H1 (cell line): ENCODE results near the gene INPP4B.

Experiments
- CREB1 ChIP-seq: IDR thresholded peaks from 2 replicates; pipeline ENCODE4 v1.6.1; 2012; ENCODE audit warnings: inconsistent platforms
- EP300 ChIP-seq, 2 experiments: IDR thresholded peaks; 1 replicate in 1 of 2; 2 replicates in 1 of 2; pipeline ENCODE4 v1.6.1; 2011 to 2012; ENCODE audit warnings: low read depth in 2 of 2, low read length in 2 of 2, mild to moderate bottlenecking in 2 of 2, borderline replicate concordance in 1 of 2, inconsistent platforms in 1 of 2, moderate library complexity in 1 of 2
- GABPA ChIP-seq: IDR thresholded peaks from 2 replicates; pipeline ENCODE4 v1.6.1; 2011; ENCODE audit warnings: mild to moderate bottlenecking, low read length, moderate library complexity, borderline replicate concordance; ENCODE audit not compliant: insufficient read depth
- POLR2A ChIP-seq, 2 experiments: IDR thresholded peaks; 1 replicate in 1 of 2; 2 replicates in 1 of 2; pipeline ENCODE4 v1.6.1; 2011; ENCODE audit warnings: low read depth in 2 of 2, low read length in 2 of 2, mild to moderate bottlenecking in 2 of 2; ENCODE audit errors: control extremely low read depth in 1 of 2
- POLR2AphosphoS5 ChIP-seq: IDR thresholded peaks from 2 replicates; pipeline ENCODE4 v1.6.1; 2011; ENCODE audit warnings: low read depth, low read length
- SIN3A ChIP-seq, 2 experiments: IDR thresholded peaks in 1 of 2; conservative IDR thresholded peaks in 1 of 2; 2 replicates each; pipeline ENCODE4 v1.6.1; 2011 to 2012; ENCODE audit warnings: low read length in 2 of 2, improper control_type of control experiment in 1 of 2, low read depth in 1 of 2, mild to moderate bottlenecking in 1 of 2
- SUZ12 ChIP-seq: fragments of 200-600 bp; sonication (generic); IDR thresholded peaks from 2 replicates; pipeline ENCODE4 v1.6.1; 2012; ENCODE audit warnings: mild to moderate bottlenecking, inconsistent platforms, low read length, moderate library complexity, mixed read lengths
- TBP ChIP-seq: IDR thresholded peaks from 2 replicates; pipeline ENCODE4 v1.6.1; 2011; ENCODE audit warnings: low read depth, low read length, improper control_type of control experiment
- TF ChIP-seq, protein P1 (sequence below), 3 experiments: IDR thresholded peaks; 1 replicate in 2 of 3; 2 replicates in 1 of 3; pipeline versions ENCODE4 v1.5.1 to v1.6.1; 2011; ENCODE audit warnings: low read length in 3 of 3, mild to moderate bottlenecking in 3 of 3, inconsistent platforms in 2 of 3, low read depth in 1 of 3, moderate library complexity in 1 of 3; ENCODE audit not compliant: insufficient read depth in 1 of 3; ENCODE audit errors: control extremely low read depth in 1 of 3
- TF ChIP-seq, protein P2 (sequence below): fragments of 300-600 bp; sonication (generic); IDR thresholded peaks from 2 replicates; pipeline ENCODE4 v1.7.1; 2012; ENCODE audit warnings: low read length, moderate library complexity, mild to moderate bottlenecking, inconsistent platforms; ENCODE audit not compliant: insufficient replicate concordance

GRCh38 chr4:142203505-142203904 lies 642.6 kb downstream of the INPP4B start:
- TF ChIP-seq, protein P1, sequence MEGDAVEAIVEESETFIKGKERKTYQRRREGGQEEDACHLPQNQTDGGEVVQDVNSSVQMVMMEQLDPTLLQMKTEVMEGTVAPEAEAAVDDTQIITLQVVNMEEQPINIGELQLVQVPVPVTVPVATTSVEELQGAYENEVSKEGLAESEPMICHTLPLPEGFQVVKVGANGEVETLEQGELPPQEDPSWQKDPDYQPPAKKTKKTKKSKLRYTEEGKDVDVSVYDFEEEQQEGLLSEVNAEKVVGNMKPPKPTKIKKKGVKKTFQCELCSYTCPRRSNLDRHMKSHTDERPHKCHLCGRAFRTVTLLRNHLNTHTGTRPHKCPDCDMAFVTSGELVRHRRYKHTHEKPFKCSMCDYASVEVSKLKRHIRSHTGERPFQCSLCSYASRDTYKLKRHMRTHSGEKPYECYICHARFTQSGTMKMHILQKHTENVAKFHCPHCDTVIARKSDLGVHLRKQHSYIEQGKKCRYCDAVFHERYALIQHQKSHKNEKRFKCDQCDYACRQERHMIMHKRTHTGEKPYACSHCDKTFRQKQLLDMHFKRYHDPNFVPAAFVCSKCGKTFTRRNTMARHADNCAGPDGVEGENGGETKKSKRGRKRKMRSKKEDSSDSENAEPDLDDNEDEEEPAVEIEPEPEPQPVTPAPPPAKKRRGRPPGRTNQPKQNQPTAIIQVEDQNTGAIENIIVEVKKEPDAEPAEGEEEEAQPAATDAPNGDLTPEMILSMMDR (IDR thresholded peaks at IDR 0.05; ENCODE audit: control extremely low read depth in 1 of 3, insufficient read depth in 1 of 3, low read depth in 1 of 3, low read length in 3 of 3): no peak
- TF ChIP-seq GABPA (no peak), SUZ12 (no peak), SIN3A (conservative IDR thresholded peaks at IDR 0.05 in 1 of 2, IDR thresholded peaks at IDR 0.05 in 1 of 2; ENCODE audit: low read depth in 1 of 2, low read length in 2 of 2) (no peak), CREB1 (no peak), POLR2A (IDR thresholded peaks at IDR 0.05; ENCODE audit: control extremely low read depth in 1 of 2, low read depth in 2 of 2, low read length in 2 of 2) (no peak), TBP (no peak), POLR2AphosphoS5 (no peak), EP300 (IDR thresholded peaks at IDR 0.05; ENCODE audit: borderline replicate concordance in 1 of 2, low read depth in 2 of 2, low read length in 2 of 2) (no peak)
- TF ChIP-seq, protein P2, sequence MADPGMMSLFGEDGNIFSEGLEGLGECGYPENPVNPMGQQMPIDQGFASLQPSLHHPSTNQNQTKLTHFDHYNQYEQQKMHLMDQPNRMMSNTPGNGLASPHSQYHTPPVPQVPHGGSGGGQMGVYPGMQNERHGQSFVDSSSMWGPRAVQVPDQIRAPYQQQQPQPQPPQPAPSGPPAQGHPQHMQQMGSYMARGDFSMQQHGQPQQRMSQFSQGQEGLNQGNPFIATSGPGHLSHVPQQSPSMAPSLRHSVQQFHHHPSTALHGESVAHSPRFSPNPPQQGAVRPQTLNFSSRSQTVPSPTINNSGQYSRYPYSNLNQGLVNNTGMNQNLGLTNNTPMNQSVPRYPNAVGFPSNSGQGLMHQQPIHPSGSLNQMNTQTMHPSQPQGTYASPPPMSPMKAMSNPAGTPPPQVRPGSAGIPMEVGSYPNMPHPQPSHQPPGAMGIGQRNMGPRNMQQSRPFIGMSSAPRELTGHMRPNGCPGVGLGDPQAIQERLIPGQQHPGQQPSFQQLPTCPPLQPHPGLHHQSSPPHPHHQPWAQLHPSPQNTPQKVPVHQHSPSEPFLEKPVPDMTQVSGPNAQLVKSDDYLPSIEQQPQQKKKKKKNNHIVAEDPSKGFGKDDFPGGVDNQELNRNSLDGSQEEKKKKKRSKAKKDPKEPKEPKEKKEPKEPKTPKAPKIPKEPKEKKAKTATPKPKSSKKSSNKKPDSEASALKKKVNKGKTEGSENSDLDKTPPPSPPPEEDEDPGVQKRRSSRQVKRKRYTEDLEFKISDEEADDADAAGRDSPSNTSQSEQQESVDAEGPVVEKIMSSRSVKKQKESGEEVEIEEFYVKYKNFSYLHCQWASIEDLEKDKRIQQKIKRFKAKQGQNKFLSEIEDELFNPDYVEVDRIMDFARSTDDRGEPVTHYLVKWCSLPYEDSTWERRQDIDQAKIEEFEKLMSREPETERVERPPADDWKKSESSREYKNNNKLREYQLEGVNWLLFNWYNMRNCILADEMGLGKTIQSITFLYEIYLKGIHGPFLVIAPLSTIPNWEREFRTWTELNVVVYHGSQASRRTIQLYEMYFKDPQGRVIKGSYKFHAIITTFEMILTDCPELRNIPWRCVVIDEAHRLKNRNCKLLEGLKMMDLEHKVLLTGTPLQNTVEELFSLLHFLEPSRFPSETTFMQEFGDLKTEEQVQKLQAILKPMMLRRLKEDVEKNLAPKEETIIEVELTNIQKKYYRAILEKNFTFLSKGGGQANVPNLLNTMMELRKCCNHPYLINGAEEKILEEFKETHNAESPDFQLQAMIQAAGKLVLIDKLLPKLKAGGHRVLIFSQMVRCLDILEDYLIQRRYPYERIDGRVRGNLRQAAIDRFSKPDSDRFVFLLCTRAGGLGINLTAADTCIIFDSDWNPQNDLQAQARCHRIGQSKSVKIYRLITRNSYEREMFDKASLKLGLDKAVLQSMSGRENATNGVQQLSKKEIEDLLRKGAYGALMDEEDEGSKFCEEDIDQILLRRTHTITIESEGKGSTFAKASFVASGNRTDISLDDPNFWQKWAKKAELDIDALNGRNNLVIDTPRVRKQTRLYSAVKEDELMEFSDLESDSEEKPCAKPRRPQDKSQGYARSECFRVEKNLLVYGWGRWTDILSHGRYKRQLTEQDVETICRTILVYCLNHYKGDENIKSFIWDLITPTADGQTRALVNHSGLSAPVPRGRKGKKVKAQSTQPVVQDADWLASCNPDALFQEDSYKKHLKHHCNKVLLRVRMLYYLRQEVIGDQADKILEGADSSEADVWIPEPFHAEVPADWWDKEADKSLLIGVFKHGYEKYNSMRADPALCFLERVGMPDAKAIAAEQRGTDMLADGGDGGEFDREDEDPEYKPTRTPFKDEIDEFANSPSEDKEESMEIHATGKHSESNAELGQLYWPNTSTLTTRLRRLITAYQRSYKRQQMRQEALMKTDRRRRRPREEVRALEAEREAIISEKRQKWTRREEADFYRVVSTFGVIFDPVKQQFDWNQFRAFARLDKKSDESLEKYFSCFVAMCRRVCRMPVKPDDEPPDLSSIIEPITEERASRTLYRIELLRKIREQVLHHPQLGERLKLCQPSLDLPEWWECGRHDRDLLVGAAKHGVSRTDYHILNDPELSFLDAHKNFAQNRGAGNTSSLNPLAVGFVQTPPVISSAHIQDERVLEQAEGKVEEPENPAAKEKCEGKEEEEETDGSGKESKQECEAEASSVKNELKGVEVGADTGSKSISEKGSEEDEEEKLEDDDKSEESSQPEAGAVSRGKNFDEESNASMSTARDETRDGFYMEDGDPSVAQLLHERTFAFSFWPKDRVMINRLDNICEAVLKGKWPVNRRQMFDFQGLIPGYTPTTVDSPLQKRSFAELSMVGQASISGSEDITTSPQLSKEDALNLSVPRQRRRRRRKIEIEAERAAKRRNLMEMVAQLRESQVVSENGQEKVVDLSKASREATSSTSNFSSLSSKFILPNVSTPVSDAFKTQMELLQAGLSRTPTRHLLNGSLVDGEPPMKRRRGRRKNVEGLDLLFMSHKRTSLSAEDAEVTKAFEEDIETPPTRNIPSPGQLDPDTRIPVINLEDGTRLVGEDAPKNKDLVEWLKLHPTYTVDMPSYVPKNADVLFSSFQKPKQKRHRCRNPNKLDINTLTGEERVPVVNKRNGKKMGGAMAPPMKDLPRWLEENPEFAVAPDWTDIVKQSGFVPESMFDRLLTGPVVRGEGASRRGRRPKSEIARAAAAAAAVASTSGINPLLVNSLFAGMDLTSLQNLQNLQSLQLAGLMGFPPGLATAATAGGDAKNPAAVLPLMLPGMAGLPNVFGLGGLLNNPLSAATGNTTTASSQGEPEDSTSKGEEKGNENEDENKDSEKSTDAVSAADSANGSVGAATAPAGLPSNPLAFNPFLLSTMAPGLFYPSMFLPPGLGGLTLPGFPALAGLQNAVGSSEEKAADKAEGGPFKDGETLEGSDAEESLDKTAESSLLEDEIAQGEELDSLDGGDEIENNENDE: no peak
